HEK293 (cell line): ENCODE measurements around the gene TPI1.

Experiments
- AEBP2 ChIP-seq: fragments of 450-650 bp; formaldehyde crosslinking; IDR thresholded peaks from 2 replicates; pipeline ENCODE4 v1.5.1; 2016; ENCODE audit warnings: missing biosample characterization, missing genetic modification characterization, borderline replicate concordance
- ATF2 ChIP-seq: fragments of 450-650 bp; formaldehyde crosslinking; IDR thresholded peaks from 2 replicates; pipeline ENCODE4 v1.5.1; 2016; ENCODE audit warnings: missing biosample characterization, missing genetic modification characterization, low read depth
- BCL11B ChIP-seq: fragments of 450-650 bp; formaldehyde crosslinking; IDR thresholded peaks from 2 replicates; pipeline ENCODE4 v1.5.1; 2016; ENCODE audit warnings: low read depth, missing biosample characterization, missing genetic modification characterization
- BCL6B ChIP-seq: fragments of 450-650 bp; formaldehyde crosslinking; IDR thresholded peaks from 2 replicates; pipeline ENCODE4 v1.5.1; 2017; ENCODE audit warnings: missing biosample characterization, missing genetic modification characterization
- HOXA7 ChIP-seq: sonication (generic); formaldehyde crosslinking; IDR thresholded peaks from 2 replicates; pipeline ENCODE4 v1.8.1; 2022; ENCODE audit warnings: missing genetic modification reagents, borderline replicate concordance
- INSM2 ChIP-seq: fragments of 450-650 bp; formaldehyde crosslinking; IDR thresholded peaks from 2 replicates; pipeline ENCODE4 v1.5.1; 2016; ENCODE audit warnings: missing biosample characterization, missing genetic modification characterization
- MEIS1 ChIP-seq: sonication (generic); formaldehyde crosslinking; IDR thresholded peaks from 2 replicates; pipeline ENCODE4 v1.8.1; 2022; ENCODE audit warnings: missing genetic modification reagents, mild to moderate bottlenecking, borderline replicate concordance
- PRDM1 ChIP-seq: fragments of 450-650 bp; formaldehyde crosslinking; IDR thresholded peaks from 2 replicates; pipeline ENCODE4; 2016; ENCODE audit warnings: missing biosample characterization, missing genetic modification characterization
- SETDB1 ChIP-seq: IDR thresholded peaks from one replicate; pipeline ENCODE4 v1.6.1; 2017; ENCODE audit warnings: mild to moderate bottlenecking, low read length, moderate library complexity, mixed read lengths; ENCODE audit not compliant: insufficient read length
- SP3 ChIP-seq: fragments of 450-650 bp; formaldehyde crosslinking; IDR thresholded peaks from 2 replicates; pipeline ENCODE4 v1.5.1; 2016; ENCODE audit warnings: missing biosample characterization, missing genetic modification characterization
- ZEB2 ChIP-seq: fragments of 450-650 bp; formaldehyde crosslinking; IDR thresholded peaks from 2 replicates; pipeline ENCODE4 v1.5.1; 2016; ENCODE audit warnings: missing biosample characterization, missing genetic modification characterization
- ZNF148 ChIP-seq: fragments of 450-650 bp; formaldehyde crosslinking; IDR thresholded peaks from 2 replicates; pipeline ENCODE4 v1.5.0; 2017; ENCODE audit warnings: missing biosample characterization, missing genetic modification characterization, borderline replicate concordance
- ZNF157 ChIP-seq: fragments of 450-650 bp; formaldehyde crosslinking; IDR thresholded peaks from 2 replicates; pipeline ENCODE4 v1.5.1; 2016; ENCODE audit warnings: missing biosample characterization, missing genetic modification characterization
- ZNF16 ChIP-seq: fragments of 450-650 bp; formaldehyde crosslinking; IDR thresholded peaks from 2 replicates; pipeline ENCODE4 v1.5.1; 2016; ENCODE audit warnings: low read depth, missing biosample characterization, missing genetic modification characterization
- ZNF169 ChIP-seq: fragments of 450-650 bp; formaldehyde crosslinking; IDR thresholded peaks from 2 replicates; pipeline ENCODE4 v1.5.1; 2016; ENCODE audit warnings: missing biosample characterization, missing genetic modification characterization
- ZNF19 ChIP-seq: fragments of 450-650 bp; formaldehyde crosslinking; IDR thresholded peaks from 2 replicates; pipeline ENCODE4; 2016; ENCODE audit warnings: missing biosample characterization, missing genetic modification characterization, low read depth
- ZNF302 ChIP-seq: fragments of 450-650 bp; formaldehyde crosslinking; IDR thresholded peaks from 2 replicates; pipeline ENCODE4 v1.5.1; 2016; ENCODE audit warnings: missing biosample characterization, missing genetic modification characterization, low read depth
- ZNF335 ChIP-seq: fragments of 450-650 bp; formaldehyde crosslinking; conservative IDR thresholded peaks from 2 replicates; pipeline ENCODE4 v1.5.1; 2016; ENCODE audit warnings: missing biosample characterization, missing genetic modification characterization
- ZNF37A ChIP-seq: fragments of 450-650 bp; IDR thresholded peaks from 2 replicates; pipeline ENCODE4 v1.5.1; 2018; ENCODE audit warnings: missing biosample characterization, missing genetic modification characterization
- ZNF48 ChIP-seq: fragments of 450-650 bp; formaldehyde crosslinking; IDR thresholded peaks from 2 replicates; pipeline ENCODE4 v1.5.1; 2016; ENCODE audit warnings: missing biosample characterization, missing genetic modification characterization
- ZNF488 ChIP-seq: fragments of 450-650 bp; formaldehyde crosslinking; IDR thresholded peaks from 2 replicates; pipeline ENCODE4 v1.5.1; 2016; ENCODE audit warnings: missing biosample characterization, missing genetic modification characterization
- ZNF544 ChIP-seq: fragments of 450-650 bp; formaldehyde crosslinking; IDR thresholded peaks from 2 replicates; pipeline ENCODE4 v1.5.0; 2017; ENCODE audit warnings: missing biosample characterization, missing genetic modification characterization
- ZNF548 ChIP-seq: fragments of 450-650 bp; formaldehyde crosslinking; IDR thresholded peaks from 2 replicates; pipeline ENCODE4 v1.5.1; 2016; ENCODE audit warnings: missing biosample characterization, missing genetic modification characterization
- ZNF561 ChIP-seq: fragments of 450-650 bp; IDR thresholded peaks from 2 replicates; pipeline ENCODE4 v1.5.1; 2018; ENCODE audit warnings: missing biosample characterization, missing genetic modification characterization, borderline replicate concordance
- ZNF585B ChIP-seq: fragments of 450-650 bp; formaldehyde crosslinking; IDR thresholded peaks from 2 replicates; pipeline ENCODE4 v1.5.1; 2016; ENCODE audit warnings: missing biosample characterization, missing genetic modification characterization
- ZNF600 ChIP-seq: fragments of 450-650 bp; formaldehyde crosslinking; IDR thresholded peaks from 2 replicates; pipeline ENCODE4 v1.5.1; 2016; ENCODE audit warnings: missing biosample characterization, missing genetic modification characterization
- ZNF704 ChIP-seq: fragments of 450-650 bp; formaldehyde crosslinking; IDR thresholded peaks from 2 replicates; pipeline ENCODE4 v1.5.1; 2016; ENCODE audit warnings: missing biosample characterization, missing genetic modification characterization
- ZNF707 ChIP-seq: fragments of 450-650 bp; formaldehyde crosslinking; IDR thresholded peaks from 2 replicates; pipeline ENCODE4 v1.5.1; 2016; ENCODE audit warnings: missing biosample characterization, missing genetic modification characterization
- ZNF76 ChIP-seq: fragments of 450-650 bp; formaldehyde crosslinking; IDR thresholded peaks from 2 replicates; pipeline ENCODE4; 2016; ENCODE audit warnings: low read depth, missing biosample characterization, missing genetic modification characterization, borderline replicate concordance
- ZSCAN23 ChIP-seq: fragments of 450-650 bp; formaldehyde crosslinking; IDR thresholded peaks from 2 replicates; pipeline ENCODE4 v1.5.1; 2016; ENCODE audit warnings: missing biosample characterization, missing genetic modification characterization

TPI1 gene

GRCh38 chr12:6867413-6868210 is at the start of gene TPI1 (continued):
- TF ChIP-seq HOXA7 (CRISPR knock-in tag) = no peak
- TF ChIP-seq ZNF19 (tag by site-specific recombination) = no peak
- no peak for TF ChIP-seq ZNF148 (tag by site-specific recombination)
- no peak for TF ChIP-seq ZNF335
- no peak for TF ChIP-seq ZNF548 (tag by site-specific recombination)
- TF ChIP-seq ZNF561 (tag by site-specific recombination) = peak; percentile 82
- TF ChIP-seq BCL6B = no peak
- TF ChIP-seq INSM2 (tag by site-specific recombination) = peak; percentile 19; the same call in 1 of the 2 replicates
- no peak for TF ChIP-seq AEBP2 (tag by site-specific recombination)
- no peak for TF ChIP-seq ZNF544 (tag by site-specific recombination)
- no peak for TF ChIP-seq ZNF302 (tag by site-specific recombination)
- no peak for TF ChIP-seq ZNF37A (tag by site-specific recombination)
- no peak for TF ChIP-seq ZNF488
- no peak for TF ChIP-seq PRDM1 (tag by site-specific recombination)
- TF ChIP-seq ZNF169 (tag by site-specific recombination) = no peak
- no peak for TF ChIP-seq ZEB2 (tag by site-specific recombination)
- no peak for TF ChIP-seq BCL11B (tag by site-specific recombination)
- no peak for TF ChIP-seq MEIS1 (CRISPR knock-in tag)
- TF ChIP-seq ZNF157 (tag by site-specific recombination) = no peak
- no peak for TF ChIP-seq ZNF600 (tag by site-specific recombination)
- no peak for TF ChIP-seq ZSCAN23 (tag by site-specific recombination)
- TF ChIP-seq ZNF76 (tag by site-specific recombination) = peak; percentile 64; the same call in 1 of the 2 replicates
- TF ChIP-seq ZNF704 (tag by site-specific recombination) = no peak
- TF ChIP-seq ZNF585B (tag by site-specific recombination) = 0 out of 2 replicates have a peak, but pooled peaks have one; percentile 28
- no peak for TF ChIP-seq ZNF48
- TF ChIP-seq SP3 = peak; percentile 60
- no peak for TF ChIP-seq SETDB1
- TF ChIP-seq ZNF707 = no peak
- no peak for TF ChIP-seq ATF2
- TF ChIP-seq ZNF16 (tag by site-specific recombination) = no peak
